ENCODE data around the gene TRABD2B. TPM values are rescaled to one million over a fixed set of nuclear protein-coding genes. Genes with fewer than 3 reads are reported as not detected.

Gene TRABD2B
- total RNA-seq, 1 donor from 2014 or later, result 0.92 TPM

GRCh38 chr1:47912756-47913155 lies 84.4 kb downstream of the TRABD2B start:
- H3K27me3 ChIP-seq (ENCODE audit: control insufficient read depth, insufficient read depth, low read length), result no peaks in the 10 kb centered on the region
- H3K36me3 ChIP-seq (ENCODE audit: control insufficient read depth, insufficient read depth, low read length), result no peaks in the 10 kb centered on the region
- no peak for DNase-seq (ENCODE audit: low read depth)
- H3K4me3 ChIP-seq (ENCODE audit: low read depth, low read length), result no peak overlapping the region
- no peak for TF ChIP-seq CTCF (IDR thresholded peaks at IDR 0.05; ENCODE audit: insufficient read depth, low read length, poor library complexity, severe bottlenecking)

- H3K36me3 ChIP-seq (ENCODE audit: control insufficient read depth, insufficient read depth, low read length), result no peaks in the 10 kb centered on the region
- H3K4me3 ChIP-seq (ENCODE audit: low read depth, low read length), result no peak overlapping the region
- no peak for DNase-seq (ENCODE audit: low read depth)
- no peak for TF ChIP-seq CTCF (IDR thresholded peaks at IDR 0.05; ENCODE audit: insufficient read depth, low read length, poor library complexity, severe bottlenecking)
- no peaks in the 10 kb centered on the region for H3K27me3 ChIP-seq (ENCODE audit: control insufficient read depth, insufficient read depth, low read length)
These were observed 85.3 kb downstream of the TRABD2B start for GRCh38 chr1:47911892-47912291.

- TF ChIP-seq CTCF (IDR thresholded peaks at IDR 0.05; ENCODE audit: insufficient read depth, low read length, poor library complexity, severe bottlenecking), result no peak
- Histone ChIP-seq H3K4me3 (ENCODE audit: low read depth, low read length) (no peak overlapping the region), H3K27me3 (ENCODE audit: control insufficient read depth, insufficient read depth, low read length) (no peaks in the 10 kb centered on the region), H3K36me3 (ENCODE audit: control insufficient read depth, insufficient read depth, low read length) (no peaks in the 10 kb centered on the region)
- DNase-seq (ENCODE audit: low read depth), result no peak
These were observed 85.8 kb downstream of the TRABD2B start for GRCh38 chr1:47911424-47911823.

- TF ChIP-seq CTCF (IDR thresholded peaks at IDR 0.05; ENCODE audit: insufficient read depth, low read length, poor library complexity, severe bottlenecking), result no peak
- no peak for DNase-seq (ENCODE audit: low read depth)
These were observed 88.9 kb downstream of the TRABD2B start for GRCh38 chr1:47908258-47908657.

GRCh38 chr1:47907177-47907528 lies 90.0 kb downstream of the TRABD2B start:
- Histone ChIP-seq H3K4me3 (ENCODE audit: low read depth, low read length) (no peak overlapping the region), H3K27me3 (ENCODE audit: control insufficient read depth, insufficient read depth, low read length) (no peaks in the 10 kb centered on the region), H3K36me3 (ENCODE audit: control insufficient read depth, insufficient read depth, low read length) (no peaks in the 10 kb centered on the region)
- DNase-seq (ENCODE audit: low read depth), result no peak
- no peak for TF ChIP-seq CTCF (IDR thresholded peaks at IDR 0.05; ENCODE audit: insufficient read depth, low read length, poor library complexity, severe bottlenecking)

More at GRCh38 chr1:47908258-47908657, 88.9 kb downstream of the TRABD2B start:
- Histone ChIP-seq H3K4me3 (ENCODE audit: low read depth, low read length) (no peak overlapping the region), H3K36me3 (ENCODE audit: control insufficient read depth, insufficient read depth, low read length) (no peaks in the 10 kb centered on the region), H3K27me3 (ENCODE audit: control insufficient read depth, insufficient read depth, low read length) (no peaks in the 10 kb centered on the region)

GRCh38 chr1:47906527-47907176 lies 90.5 kb downstream of the TRABD2B start:
- H3K27me3 ChIP-seq (ENCODE audit: control insufficient read depth, insufficient read depth, low read length), result no peaks in the 10 kb centered on the region
- H3K4me3 ChIP-seq (ENCODE audit: low read depth, low read length), result no peak overlapping the region
- DNase-seq (ENCODE audit: low read depth), result no peak
- H3K36me3 ChIP-seq (ENCODE audit: control insufficient read depth, insufficient read depth, low read length), result no peaks in the 10 kb centered on the region
- TF ChIP-seq CTCF (IDR thresholded peaks at IDR 0.05; ENCODE audit: insufficient read depth, low read length, poor library complexity, severe bottlenecking), result no peak

All from kidney epithelial cell (primary cell).